Kidney epithelial cell (primary cell): ENCODE data around the gene ATPAF1. TPM values are rescaled to one million over a fixed set of nuclear protein-coding genes. Genes with fewer than 3 reads are reported as not detected.

Experiments used
- DNase-seq: peaks from one replicate; pipeline ENCODE4 v3.0.0-alpha.2; 2010; ENCODE audit warnings: low read depth
- H3K27me3 ChIP-seq: 2 replicates; pipeline ENCODE4 v1.6.0; 2011; ENCODE audit warnings: low read length; ENCODE audit not compliant: control insufficient read depth, insufficient read depth
- H3K36me3 ChIP-seq: 2 replicates; pipeline ENCODE4 v1.5.1; 2011; ENCODE audit warnings: low read length; ENCODE audit not compliant: control insufficient read depth, insufficient read depth
- H3K4me3 ChIP-seq: 2 replicates; pipeline ENCODE4 v1.5.1; 2011; ENCODE audit warnings: low read depth, mild to moderate bottlenecking, control low read depth, low read length
- CTCF ChIP-seq: IDR thresholded peaks from 2 replicates; pipeline ENCODE4 v1.5.1; 2011; ENCODE audit warnings: mild to moderate bottlenecking, moderate library complexity, low read length, control low read depth, inconsistent platforms; ENCODE audit not compliant: insufficient read depth, poor library complexity, severe bottlenecking
- total RNA-seq: library from RNA; depleted of rRNA; stranded (reverse); fragments of >200 nt; gene quantifications from 2 replicates; pipeline ENCODE4 v1.2.3, GENCODE V29; 2015

Gene ATPAF1
- total RNA-seq, 1 donor from 2014 or later, result 31.3 TPM

- no peak overlapping the region for H3K4me3 ChIP-seq
- H3K36me3 ChIP-seq, result no peaks in the 10 kb centered on the region
- H3K27me3 ChIP-seq, result no peaks in the 10 kb centered on the region
- no peak for TF ChIP-seq CTCF
- no peak for DNase-seq
Observed at GRCh38 chr1:46605232-46605631, 62.9 kb downstream of the ATPAF1 start.

- TF ChIP-seq CTCF, result peak; percentile 23
- H3K4me3 ChIP-seq, result peak within 1 kb of the TSS; percentile 99
- H3K36me3 ChIP-seq, result no peaks in the 10 kb centered on the region
- DNase-seq, result peak; percentile 61
- H3K27me3 ChIP-seq, result no peaks in the 10 kb centered on the region
Observed at GRCh38 chr1:46603858-46604549, 64.2 kb downstream of the ATPAF1 start, which contains the start of gene MKNK1. Gene MKNK1 (minus strand): TSS chr1:46604268. CDS start chr1:46583327, 20,941 bp downstream.

- Histone ChIP-seq H3K4me3 (peak overlapping the region; percentile 99), H3K36me3 (no peaks in the 10 kb centered on the region), H3K27me3 (no peaks in the 10 kb centered on the region)
- no peak for TF ChIP-seq CTCF
- DNase-seq, result no peak
Observed at GRCh38 chr1:46603481-46603857, 64.7 kb downstream of the ATPAF1 start.

- H3K36me3 ChIP-seq, result no peaks in the 10 kb centered on the region
- TF ChIP-seq CTCF, result no peak
- no peak overlapping the region for H3K4me3 ChIP-seq
- no peak for DNase-seq
- H3K27me3 ChIP-seq, result no peaks in the 10 kb centered on the region
Observed at GRCh38 chr1:46601257-46602007, 66.7 kb downstream of the ATPAF1 start.

GRCh38 chr1:46599059-46599970 lies 68.8 kb downstream of the ATPAF1 start:
- no peak for DNase-seq
- no peak overlapping the region for H3K4me3 ChIP-seq
- no peaks in the 10 kb centered on the region for H3K27me3 ChIP-seq
- no peaks in the 10 kb centered on the region for H3K36me3 ChIP-seq
- no peak for TF ChIP-seq CTCF
